Natural killer cell (primary cell): ENCODE results near the gene GSTM1. TPM values are rescaled to one million over a fixed set of nuclear protein-coding genes. Genes with fewer than 3 reads are reported as not detected.

ENCODE experiments used
- ATAC-seq, 3 donors: fragments of 150-1000 bp in 2 of 3; fragments of 200-7000 bp in 1 of 3; cut with Tn5 transposase; 1 replicate in 1 of 3; 2 replicates in 2 of 3; pipeline ENCODE4 v1.10.0; 2021; ENCODE audit warnings: mild to moderate bottlenecking in 2 of 3, moderate library complexity in 2 of 3
- DNase-seq, 2 donors: peaks; one replicate each; pipeline versions ENCODE4 v3.0.0 to v3.0.0-alpha.2; 2013 to 2021; ENCODE audit warnings: mixed read lengths in 1 of 2
- H3K27ac ChIP-seq: one replicate; pipeline ENCODE4 v1.5.1; 2013; ENCODE audit warnings: mild to moderate bottlenecking, low read length
- H3K27me3 ChIP-seq: one replicate; pipeline ENCODE4 v1.6.1; 2013; ENCODE audit warnings: low read length; ENCODE audit not compliant: control insufficient read depth, insufficient read depth
- H3K36me3 ChIP-seq: one replicate; pipeline ENCODE4 v1.6.1; 2013; ENCODE audit warnings: low read length; ENCODE audit not compliant: control insufficient read depth, insufficient read depth
- H3K4me1 ChIP-seq: one replicate; pipeline ENCODE4 v1.6.1; 2013; ENCODE audit warnings: low read length; ENCODE audit not compliant: control insufficient read depth, insufficient read depth
- H3K4me3 ChIP-seq: one replicate; pipeline ENCODE4 v1.5.1; 2013; ENCODE audit warnings: low read length
- H3K9me3 ChIP-seq: one replicate; pipeline ENCODE4 v1.6.1; 2013; ENCODE audit warnings: low read length; ENCODE audit not compliant: control insufficient read depth, insufficient read depth
- H3K27ac Mint-ChIP-seq, 2 donors: one replicate each; pipeline ENCODE4 v1.8.0; 2022; ENCODE audit warnings: mild to moderate bottlenecking in 2 of 2, mixed read lengths in 2 of 2, moderate library complexity in 1 of 2
- H3K27me3 Mint-ChIP-seq, 2 donors: one replicate each; pipeline ENCODE4 v1.8.0; 2022; ENCODE audit warnings: low read depth in 2 of 2, mixed read lengths in 2 of 2
- H3K36me3 Mint-ChIP-seq: one replicate; pipeline ENCODE4 v1.8.0; 2022; ENCODE audit warnings: mixed read lengths
- H3K4me1 Mint-ChIP-seq, 2 donors: one replicate each; pipeline ENCODE4 v1.8.0; 2022; ENCODE audit warnings: mixed read lengths in 2 of 2
- H3K4me3 Mint-ChIP-seq: one replicate; pipeline ENCODE4 v1.8.0; 2022; ENCODE audit warnings: mild to moderate bottlenecking, moderate library complexity, mixed read lengths
- H3K9me3 Mint-ChIP-seq, 2 donors: one replicate each; pipeline ENCODE4 v1.8.0; 2022; ENCODE audit warnings: mixed read lengths in 2 of 2
- CTCF ChIP-seq: fragments of 200-600 bp; IDR thresholded peaks from one replicate; pipeline ENCODE4 v1.8.0; 2022; ENCODE audit warnings: antibody characterized with exemption
- WGBS: methylation state at CpG from one replicate; pipeline ENCODE4 v1.1.7; 2013; ENCODE audit warnings: missing lambda C conversion rate; ENCODE audit not compliant: insufficient coverage; 5-methylcytosine and 5-hydroxymethylcytosine counted together
- intact Hi-C: fragments of 100-400 bp; cut with micrococcal nuclease; formaldehyde crosslinking; loops from one replicate; pipeline ENCODE4 v1.14.2; 2022
- total RNA-seq, 4 donors: library from RNA; stranded (reverse); fragments of 120-200 nt in 1 of 4; gene quantifications; one replicate each; pipeline versions ENCODE4 v1.2.3 to v1.2.4, GENCODE V29; 2013 to 2022

The GSTM1 gene
- total RNA-seq, 3 donors from 2014 or later (not counting 1 experiment from before 2014, with no cell fraction given): 31.9 to 34.7 TPM; not detected in 1

DNA sequence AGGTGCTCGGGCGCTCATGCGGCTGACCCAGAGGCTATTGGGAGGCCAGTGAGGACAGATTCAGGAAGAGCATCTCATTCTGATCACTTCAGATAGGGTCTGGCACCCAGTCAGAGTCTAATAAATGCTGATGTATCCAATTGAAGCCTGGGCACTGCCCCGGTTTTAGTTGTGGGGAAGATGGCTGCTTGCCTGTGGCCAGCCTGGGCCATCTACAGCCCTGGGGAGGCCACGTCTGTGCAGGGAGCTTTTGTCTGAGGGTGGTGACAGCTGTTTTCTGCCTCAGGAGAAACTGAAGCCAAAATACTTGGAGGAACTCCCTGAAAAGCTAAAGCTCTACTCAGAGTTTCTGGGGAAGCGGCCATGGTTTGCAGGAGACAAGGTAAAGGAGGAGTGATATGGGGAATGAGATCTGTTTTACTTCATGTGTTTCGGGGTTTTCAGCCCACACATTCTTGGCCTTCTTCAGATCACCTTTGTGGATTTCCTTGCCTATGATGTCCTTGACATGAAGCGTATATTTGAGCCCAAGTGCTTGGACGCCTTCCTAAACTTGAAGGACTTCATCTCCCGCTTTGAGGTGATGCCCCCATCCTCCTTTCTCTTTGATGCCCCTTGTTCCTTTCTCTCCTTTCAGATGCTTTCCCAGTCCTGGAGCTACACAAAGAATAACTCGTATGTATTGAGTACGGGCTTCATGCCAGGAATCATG lies 27.2 kb downstream of the GSTM1 start:
- Mint-ChIP-seq H3K4me3 (no peak overlapping the region), H3K9me3 (no peaks in the 10 kb centered on the region), H3K27me3 (peaks cover 9 to 10% of the 10 kb centered on the region in 2 donors), H3K36me3 (no peaks in the 10 kb centered on the region), H3K4me1 (no peaks in the 10 kb centered on the region), H3K27ac (no peak overlapping the region)
- DNase-seq: no peak
- peaks cover 7% of the 10 kb centered on the region for H3K4me1 ChIP-seq
- intact Hi-C loops: no loop called here
- WGBS: 86% methylated on average over 12 of the region's 12 CpGs
- no peak for TF ChIP-seq CTCF
- no peaks in the 10 kb centered on the region for H3K36me3 ChIP-seq
- no peak overlapping the region for H3K27ac ChIP-seq
- H3K27me3 ChIP-seq: peaks cover 9% of the 10 kb centered on the region
- no peaks in the 10 kb centered on the region for H3K9me3 ChIP-seq
- no peak for ATAC-seq
- H3K4me3 ChIP-seq: no peak overlapping the region

DNA sequence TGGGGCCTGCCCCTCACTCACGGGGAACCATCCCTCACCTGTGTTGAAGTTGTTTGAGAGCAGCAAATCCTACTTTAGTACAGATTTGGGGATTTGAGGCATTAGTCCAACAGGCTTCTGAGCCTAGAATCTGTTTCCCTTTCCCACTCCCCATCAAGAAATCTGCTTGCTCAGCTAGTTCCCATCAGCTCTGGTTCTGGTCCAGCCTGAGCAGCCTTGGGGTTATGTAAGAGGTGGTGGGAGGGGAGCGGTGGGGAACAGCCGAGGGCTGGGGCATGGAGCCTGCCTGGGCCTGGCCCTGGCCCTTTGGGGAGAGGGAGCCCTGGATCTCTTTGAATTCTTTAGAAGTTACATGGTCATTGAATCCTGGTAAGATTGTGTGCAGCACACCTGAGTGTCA lies 28.5 kb downstream of the GSTM1 start:
- intact Hi-C loops: no loop called here
- Histone ChIP-seq H3K36me3 (no peaks in the 10 kb centered on the region), H3K27me3 (peaks cover 9% of the 10 kb centered on the region), H3K4me3 (no peak overlapping the region), H3K4me1 (peaks cover 7% of the 10 kb centered on the region), H3K27ac (no peak overlapping the region), H3K9me3 (no peaks in the 10 kb centered on the region)
- 87% methylated on average over 3 of the region's 3 CpGs for WGBS
- no peak overlapping the region for H3K4me3 Mint-ChIP-seq
- H3K27ac Mint-ChIP-seq: no peak overlapping the region
- H3K36me3 Mint-ChIP-seq: no peaks in the 10 kb centered on the region
- H3K4me1 Mint-ChIP-seq: no peaks in the 10 kb centered on the region
- no peaks in the 10 kb centered on the region for H3K9me3 Mint-ChIP-seq
- H3K27me3 Mint-ChIP-seq: peaks cover 9 to 10% of the 10 kb centered on the region in 2 donors
- no peak for DNase-seq
- no peak for ATAC-seq
- TF ChIP-seq CTCF: no peak

DNA sequence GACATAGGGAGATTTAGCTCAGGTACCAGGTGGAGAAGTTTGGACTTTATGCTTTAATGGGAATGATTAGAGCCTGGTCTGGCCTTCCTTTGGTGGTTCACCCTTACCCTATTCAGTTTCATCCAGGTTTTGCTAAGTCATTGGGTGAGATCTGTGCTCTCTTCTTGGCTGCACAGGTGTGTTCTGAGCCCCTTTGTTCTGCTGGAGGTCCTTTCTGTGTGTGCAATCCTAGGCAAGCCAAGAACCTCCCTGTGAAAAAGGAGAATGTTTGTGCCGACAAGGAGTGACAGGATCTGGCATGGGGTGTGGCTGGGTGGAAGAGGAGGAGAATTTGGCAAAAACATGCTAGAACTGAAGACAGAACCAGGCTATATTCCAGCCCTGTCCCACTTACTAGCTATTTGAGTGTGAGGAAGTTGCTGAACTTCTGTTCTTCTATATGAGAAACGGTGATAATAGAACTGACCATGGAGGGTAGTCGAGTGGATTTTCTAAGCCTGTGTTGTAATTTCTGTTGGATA lies 29.0 kb downstream of the GSTM1 start:
- Histone ChIP-seq H3K4me3 (no peak overlapping the region), H3K36me3 (no peaks in the 10 kb centered on the region), H3K27me3 (peaks cover 9% of the 10 kb centered on the region), H3K27ac (no peak overlapping the region), H3K9me3 (no peaks in the 10 kb centered on the region), H3K4me1 (peaks cover 7% of the 10 kb centered on the region)
- ATAC-seq (no peak), DNase-seq (no peak)
- intact Hi-C loops: no loop called here
- H3K4me3 Mint-ChIP-seq: no peak overlapping the region
- H3K36me3 Mint-ChIP-seq: no peaks in the 10 kb centered on the region
- peaks cover 9 to 10% of the 10 kb centered on the region in 2 donors for H3K27me3 Mint-ChIP-seq
- no peaks in the 10 kb centered on the region for H3K4me1 Mint-ChIP-seq
- H3K27ac Mint-ChIP-seq: no peak overlapping the region
- no peaks in the 10 kb centered on the region for H3K9me3 Mint-ChIP-seq
- TF ChIP-seq CTCF: no peak
- 94% methylated on average over 3 of the region's 3 CpGs for whole genome bisulfite sequencing

- Histone ChIP-seq H3K4me1 (no peaks in the 10 kb centered on the region), H3K4me3 (no peak overlapping the region), H3K36me3 (no peaks in the 10 kb centered on the region), H3K27me3 (no peaks in the 10 kb centered on the region), H3K27ac (no peak overlapping the region), H3K9me3 (no peaks in the 10 kb centered on the region)
- H3K4me3 Mint-ChIP-seq: no peak overlapping the region
- H3K4me1 Mint-ChIP-seq: no peaks in the 10 kb centered on the region
- H3K36me3 Mint-ChIP-seq: no peaks in the 10 kb centered on the region
- no peaks in the 10 kb centered on the region for H3K9me3 Mint-ChIP-seq
- no peak overlapping the region for H3K27ac Mint-ChIP-seq
- TF ChIP-seq CTCF: no peak
- 96% methylated on average over 5 of the region's 5 CpGs for whole genome bisulfite sequencing
- DNase-seq (no peak), ATAC-seq (no peak)
- intact Hi-C loops: no loop called here
- peaks cover 9 to 10% of the 10 kb centered on the region in 2 donors for H3K27me3 Mint-ChIP-seq
Observed at GRCh38 chr1:109717729-109718128, 30.1 kb downstream of the GSTM1 start.
